NCI-H2081 treated with DMSO at 0.1 percent for 48 hours (cell line): ENCODE measurements around the gene DNALI1.
"Not testable (repeated sequence)": the region's sequence is repeated elsewhere in the genome, so short reads cannot be mapped to it uniquely, and the experiment has no call there.

Experiments used
- DNase-seq: peaks from one replicate; lab custom pipeline; 2025; lab: John Stamatoyannopoulos, UW

The DNALI1 gene

DNA sequence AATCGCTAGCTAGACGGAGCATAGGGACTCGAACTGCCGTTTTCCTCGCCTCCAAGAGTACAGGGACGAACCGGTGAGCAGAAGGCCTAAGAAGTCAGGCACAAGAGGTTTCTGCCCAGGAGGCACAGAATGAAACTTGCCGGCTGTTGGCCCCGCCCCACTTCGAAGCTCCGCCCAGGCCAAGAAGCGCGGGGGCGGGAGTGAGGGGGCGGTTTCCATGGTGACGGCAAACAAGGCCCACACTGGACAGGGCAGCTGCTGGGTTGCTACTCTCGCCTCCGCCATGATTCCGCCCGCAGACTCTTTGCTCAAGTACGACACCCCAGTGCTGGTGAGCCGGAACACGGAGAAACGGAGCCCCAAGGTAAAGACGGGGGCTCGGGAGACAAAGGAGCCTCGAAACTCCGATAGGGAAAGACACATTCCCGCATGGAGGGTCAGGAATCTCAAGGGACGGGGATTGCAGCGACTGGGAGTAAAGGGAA lies at the start of gene DNALI1:
Gene DNALI1 (plus strand): TSS at position 229 of the 485 bp plus-strand sequence. CDS start 55 bp downstream, at position 284.
- peak; percentile 68 for DNase-seq

DNA sequence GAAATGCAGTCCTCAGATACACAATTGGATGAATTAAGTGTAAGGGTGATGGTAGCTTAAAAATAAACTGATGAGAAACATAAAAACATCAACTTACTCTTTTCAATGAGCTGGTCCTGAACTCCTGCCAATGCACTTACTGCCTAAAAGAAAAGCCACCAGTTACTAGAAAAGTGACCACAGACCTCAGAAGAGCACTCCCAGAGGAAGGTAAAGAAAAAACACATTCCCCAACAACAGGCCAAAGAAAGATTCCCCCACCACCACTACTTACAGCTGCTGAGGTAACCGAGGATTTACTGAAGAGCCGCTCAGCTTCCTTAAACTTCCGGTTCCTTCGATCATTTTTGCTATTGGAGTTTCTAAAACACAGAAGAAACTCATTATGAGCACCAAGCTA lies 47.6 kb upstream of the DNALI1 start:
- no peak for DNase-seq

DNA sequence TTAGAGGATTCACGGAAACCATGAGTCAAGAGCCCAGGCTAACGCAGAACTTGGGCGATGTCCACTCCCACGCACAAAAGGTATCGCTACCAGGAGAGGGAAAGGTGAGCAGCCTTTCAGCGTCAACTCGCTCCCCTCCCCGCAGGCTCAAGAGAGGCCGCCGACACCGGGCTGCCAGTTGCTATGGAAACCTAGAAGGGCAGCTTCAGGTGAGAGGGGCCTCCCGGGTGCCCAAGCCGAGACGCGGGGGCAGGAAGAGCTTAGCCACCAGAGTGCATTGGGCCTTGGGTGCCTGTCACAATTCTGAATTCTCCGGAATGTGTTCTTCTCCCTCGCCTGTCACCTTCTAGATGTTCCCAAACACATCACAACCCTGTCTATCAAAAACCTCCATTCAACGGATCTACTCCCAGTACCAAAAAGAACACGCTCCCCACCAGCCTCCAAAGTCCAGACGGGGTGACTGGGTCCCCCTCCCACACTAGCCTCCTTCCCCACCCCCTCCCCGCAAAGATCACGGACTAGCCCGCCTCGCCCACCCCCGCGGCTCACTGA lies 42.9 kb upstream of the DNALI1 start:
- no peak for DNase-seq

DNA sequence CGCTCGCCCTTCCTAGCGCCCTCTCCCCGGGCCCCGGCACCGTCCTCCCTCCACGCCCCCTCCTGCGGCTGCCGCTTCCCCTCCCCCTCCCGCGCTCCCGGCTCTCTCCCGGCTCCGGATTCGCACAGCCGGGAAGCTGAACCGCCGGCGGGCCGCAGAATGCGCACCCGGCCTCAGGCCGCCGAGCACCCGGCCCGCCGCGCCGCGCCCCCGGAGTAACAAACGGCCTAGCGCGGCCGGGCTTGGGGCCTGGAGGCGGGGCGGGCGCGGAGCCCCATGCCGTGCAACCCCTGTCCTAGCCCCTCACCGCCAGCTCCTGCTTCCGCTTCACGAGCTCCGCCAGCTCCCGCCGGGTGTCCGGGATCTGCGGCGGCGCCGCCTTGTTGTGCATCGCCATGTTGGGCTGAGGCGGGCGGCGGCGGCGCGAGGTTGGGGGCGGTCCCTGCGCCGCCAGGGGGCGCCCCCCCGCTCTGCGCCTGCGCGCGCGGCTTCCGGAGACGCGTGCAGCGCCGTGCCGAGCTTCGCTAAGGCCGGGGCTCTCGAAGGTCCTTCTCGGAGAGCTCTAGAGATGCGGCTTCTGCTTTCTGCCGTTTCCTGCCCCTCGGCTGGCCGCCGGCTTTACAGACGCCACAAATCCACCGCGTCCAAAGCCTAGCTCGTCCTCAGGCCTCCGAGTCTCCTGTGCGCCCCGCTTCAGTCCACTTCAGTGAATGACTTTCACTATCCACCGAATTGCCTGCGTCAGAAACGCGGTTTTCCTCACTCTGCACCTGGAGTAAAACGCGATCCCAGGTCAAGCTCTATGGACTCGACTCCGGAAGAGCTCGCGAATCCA lies 42.2 kb upstream of the DNALI1 start, which contains the start of gene MEAF6:
Gene MEAF6 (minus strand): TSS at position 417 of the 835 bp plus-strand sequence. CDS start 20 bp downstream, at position 397.
- DNase-seq, result peak; percentile 62

DNA sequence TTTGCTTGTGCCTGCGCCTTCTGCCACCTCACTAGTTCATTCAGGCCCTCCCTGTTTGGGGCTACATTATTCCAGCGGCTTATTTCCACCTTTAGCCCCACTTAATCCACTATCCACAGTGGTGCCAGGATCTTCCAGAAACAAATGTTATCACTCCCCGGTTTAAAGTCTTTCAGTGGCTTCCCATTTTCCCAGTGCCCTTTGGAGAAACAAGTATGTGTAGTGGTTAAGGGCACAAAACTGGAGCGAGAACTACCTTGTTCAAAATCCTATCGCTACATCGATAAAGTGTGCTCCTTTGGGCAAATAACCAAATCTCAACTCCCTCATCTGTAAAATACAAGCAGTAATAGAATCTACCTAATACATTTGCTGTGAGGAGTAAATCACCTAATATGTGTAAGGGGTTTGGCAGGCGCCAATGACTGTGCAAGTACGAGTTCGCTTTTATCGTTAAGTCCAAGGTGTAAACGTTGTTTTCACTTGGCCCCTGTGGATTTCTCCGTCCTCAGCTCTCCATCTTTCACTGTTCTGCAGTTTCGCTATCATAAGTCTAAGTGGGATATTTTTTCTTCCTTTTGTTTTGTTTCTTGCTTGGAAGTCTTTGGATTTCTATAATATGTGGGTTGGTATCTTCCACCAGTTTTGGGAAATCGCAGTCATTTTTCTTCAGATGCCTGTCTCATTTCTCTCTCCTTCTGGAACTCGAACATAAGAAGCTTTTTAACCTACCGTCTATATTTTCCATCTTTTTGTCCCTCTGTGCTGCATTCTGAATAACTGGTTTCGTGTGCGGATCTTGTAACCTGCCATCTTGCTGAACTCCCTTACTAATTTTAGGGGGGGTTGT lies 41.3 kb upstream of the DNALI1 start:
- DNase-seq, result no peak

GRCh38 chr1:37517569-37517968 lies 39.2 kb upstream of the DNALI1 start:
- DNase-seq, result no peak

DNA sequence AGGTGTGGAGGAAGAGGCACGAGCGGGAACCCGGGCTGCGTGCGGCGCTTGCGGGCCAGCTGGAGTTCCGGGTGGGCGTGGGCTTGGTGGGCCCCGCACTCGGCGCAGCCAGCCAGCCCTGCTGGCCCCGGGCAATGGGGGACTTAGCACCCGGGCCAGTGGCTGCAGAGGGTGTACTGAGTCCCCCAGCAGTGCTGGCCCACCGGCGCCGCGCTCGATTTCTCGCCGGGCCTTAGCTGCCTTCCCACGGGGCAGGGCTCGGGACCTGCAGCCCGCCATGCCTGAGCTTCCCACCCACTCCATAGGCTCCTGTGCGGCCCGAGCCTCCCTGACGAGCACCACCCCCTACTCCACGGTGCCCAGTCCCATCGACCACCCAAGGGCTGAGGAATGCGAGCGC lies 38.5 kb upstream of the DNALI1 start:
- not testable (repeated sequence) for DNase-seq

- not testable (repeated sequence) for DNase-seq
Measured at GRCh38 chr1:37518929-37519328, 37.8 kb upstream of the DNALI1 start.

DNA sequence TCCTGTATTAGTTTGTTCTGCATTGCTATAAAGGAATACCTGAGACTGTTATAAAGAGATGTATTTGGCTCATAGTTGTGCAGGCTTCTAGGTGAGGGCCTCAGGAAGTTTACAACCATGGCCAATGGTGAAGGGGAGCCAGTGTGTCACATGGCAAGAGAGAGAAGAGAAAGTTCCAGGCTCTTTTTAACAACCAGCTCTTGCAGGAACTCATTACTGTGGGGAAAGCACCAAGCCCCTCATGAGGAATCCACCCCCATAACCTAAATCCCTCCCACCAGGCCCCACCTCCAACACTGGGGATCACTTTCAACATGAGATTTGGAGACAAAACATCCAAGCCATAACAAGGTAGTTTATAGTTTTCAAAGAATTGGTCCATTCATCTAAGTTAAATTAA lies 37.1 kb upstream of the DNALI1 start:
- no peak for DNase-seq

DNA sequence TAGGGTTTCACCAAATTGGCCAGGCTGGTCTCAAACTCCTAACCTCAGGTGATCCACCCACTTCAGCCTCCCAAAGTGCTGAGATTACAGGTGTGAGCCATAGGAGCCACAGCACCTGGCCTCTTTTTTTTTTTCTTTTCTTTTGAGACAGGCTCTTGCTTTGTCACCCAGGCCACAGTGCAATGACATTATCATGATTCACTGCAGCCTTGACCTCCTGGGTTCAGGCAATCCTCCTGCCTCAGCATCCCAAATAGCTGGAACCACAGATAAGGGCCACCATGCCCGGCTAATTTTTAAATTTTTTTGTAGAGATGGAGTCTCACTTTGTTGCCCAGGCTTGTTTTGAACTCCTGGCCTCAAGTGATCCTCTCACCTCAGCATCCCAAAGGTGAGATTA lies 26.9 kb upstream of the DNALI1 start:
- DNase-seq, result not testable (repeated sequence)

GRCh38 chr1:37532418-37533156 lies 24.2 kb upstream of the DNALI1 start:
- DNase-seq, result not testable (repeated sequence)

DNA sequence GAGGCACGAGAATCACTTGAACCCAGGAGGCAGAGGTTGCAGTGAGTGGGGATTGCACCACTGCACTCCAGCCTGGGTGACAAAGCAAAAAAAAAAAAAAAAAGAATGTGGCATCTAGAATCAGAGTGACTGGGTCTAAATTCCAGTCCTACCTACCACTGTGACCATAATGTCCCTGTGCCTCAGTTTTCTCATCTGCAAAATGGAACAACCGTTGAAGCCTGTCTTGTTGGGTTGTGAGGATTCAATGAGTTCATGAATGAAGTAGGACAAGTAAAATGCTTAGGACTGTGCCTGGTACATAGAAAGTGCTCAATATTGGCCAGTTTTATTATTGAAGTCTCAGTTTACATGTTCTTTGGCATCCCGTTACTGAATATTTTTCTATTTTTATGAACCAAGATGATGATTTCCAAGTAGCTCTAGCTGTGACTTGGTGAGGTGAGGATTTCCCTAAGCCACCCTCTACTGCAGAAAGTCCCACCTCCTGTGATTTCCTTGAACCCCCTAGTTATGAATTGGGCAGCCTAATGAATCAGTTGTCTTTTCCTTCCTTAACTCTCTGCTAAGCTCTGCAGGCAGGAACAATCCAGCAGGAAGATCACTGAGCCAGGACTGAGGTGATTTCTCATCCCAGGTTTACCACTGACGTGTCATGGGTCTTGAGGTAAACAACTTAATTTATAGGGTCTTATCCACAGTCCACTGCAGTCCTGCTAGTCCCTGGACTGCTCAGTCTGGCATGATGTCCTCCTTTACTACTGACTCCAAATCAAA lies 23.2 kb upstream of the DNALI1 start:
- DNase-seq, result no peak

DNA sequence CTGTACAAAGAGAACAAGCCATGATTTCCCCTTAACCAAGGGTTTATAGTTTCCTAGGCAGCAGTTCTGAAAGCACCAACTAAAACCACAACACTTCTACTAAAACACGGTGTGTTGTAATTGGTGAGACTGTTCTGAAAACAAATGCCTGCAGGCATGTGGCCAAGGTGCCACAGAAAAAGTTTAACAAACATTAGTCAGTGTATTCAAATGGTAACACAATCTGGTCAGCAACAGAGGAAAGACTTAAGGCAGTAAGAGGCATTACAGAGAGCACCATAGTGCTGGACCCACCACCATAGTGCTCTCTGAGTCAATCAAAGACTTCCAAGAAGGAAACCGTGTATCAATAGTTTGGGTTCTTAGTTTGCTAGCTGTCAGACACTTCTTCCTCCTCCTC lies 19.4 kb upstream of the DNALI1 start:
- no peak for DNase-seq

DNA sequence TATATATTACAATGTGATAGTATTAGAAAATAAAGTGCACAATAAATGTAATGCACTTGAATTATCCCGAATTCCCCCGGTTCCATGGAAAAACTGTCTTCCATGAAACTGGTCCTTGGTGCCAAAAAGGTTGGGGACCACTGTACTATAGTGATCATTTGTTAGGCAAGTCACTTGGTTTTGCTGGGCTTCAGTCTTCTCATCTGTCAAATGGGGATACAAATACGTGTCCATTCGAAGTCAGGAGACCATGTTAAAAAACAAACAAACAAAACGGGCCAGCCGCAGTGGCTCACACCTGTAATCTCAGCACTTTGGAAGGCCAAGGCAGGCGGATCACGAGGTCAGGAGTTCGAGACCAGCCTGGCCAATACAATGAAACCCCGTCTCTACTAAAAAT lies 17.6 kb upstream of the DNALI1 start:
- not testable (repeated sequence) for DNase-seq

- DNase-seq, result no peak
Measured at GRCh38 chr1:37540036-37540785, 16.5 kb upstream of the DNALI1 start.

DNA sequence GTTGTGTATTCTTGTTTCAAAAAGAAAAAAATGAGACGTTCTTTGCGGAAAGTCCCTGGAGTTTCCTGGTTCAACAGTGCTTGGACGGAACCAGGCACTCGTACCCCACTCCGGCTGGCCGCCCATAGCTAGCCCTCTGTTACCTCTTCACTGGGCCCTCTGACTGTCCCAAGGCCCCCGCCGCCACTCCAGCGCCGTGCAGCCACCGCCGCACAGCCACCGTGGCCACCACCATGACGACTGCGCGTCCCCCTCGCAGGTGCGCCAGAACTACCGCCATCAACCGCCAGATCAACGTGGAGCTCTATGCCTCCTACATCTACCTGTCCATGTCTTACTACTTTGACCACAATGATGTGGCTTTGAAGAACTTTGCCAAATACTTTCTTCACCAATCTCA lies 12.2 kb upstream of the DNALI1 start:
- DNase-seq, result no peak

DNA sequence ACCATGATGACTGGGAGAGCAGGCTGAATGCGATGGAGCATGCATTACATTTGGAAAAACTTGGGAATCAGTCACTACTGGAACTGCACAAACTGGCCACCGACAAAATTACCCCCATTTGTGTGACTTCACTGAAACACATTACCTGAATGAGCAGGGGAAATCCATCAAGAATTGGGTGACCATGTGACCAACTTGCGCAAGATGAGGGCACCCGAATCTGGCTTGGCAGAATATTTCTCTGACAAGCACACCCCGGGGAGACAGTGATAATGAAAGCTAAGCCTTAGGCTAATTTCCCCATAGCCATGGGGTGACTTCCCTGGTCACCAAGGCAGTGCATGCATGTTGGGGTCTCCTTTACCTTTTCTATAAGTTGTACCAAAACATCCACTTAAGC lies 11.7 kb upstream of the DNALI1 start:
- no peak for DNase-seq

- DNase-seq, result no peak
Measured at GRCh38 chr1:37549341-37549740, 7.4 kb upstream of the DNALI1 start.

GRCh38 chr1:37553598-37553926 lies 3.2 kb upstream of the DNALI1 start:
- no peak for DNase-seq
